ENCODE measurements around the gene CASQ1. TPM values are rescaled to one million over a fixed set of nuclear protein-coding genes. Genes with fewer than 3 reads are reported as not detected.

The CASQ1 gene
- total RNA-seq (2014; rRNA removed) = not detected in 2 replicates
- polyA plus RNA-seq (2012) = 0.15 TPM

GRCh38 chr1:160189649-160190625 lies at the start of gene CASQ1:
TSS of gene CASQ1 (plus strand) at chr1:160190575. CDS start at chr1:160190752, 177 bp downstream.
- DNase-seq (ENCODE audit: low read depth) = no peak

- no peak for DNase-seq (ENCODE audit: low read depth)
Measured at GRCh38 chr1:160143695-160144094, 46.7 kb upstream of the CASQ1 start.

GRCh38 chr1:160144921-160145320 lies 45.5 kb upstream of the CASQ1 start:
- no peak for DNase-seq (ENCODE audit: low read depth)

GRCh38 chr1:160146107-160146506 lies 44.3 kb upstream of the CASQ1 start:
- no peak for DNase-seq (ENCODE audit: low read depth)

GRCh38 chr1:160148121-160148520 lies 42.3 kb upstream of the CASQ1 start:
- DNase-seq (ENCODE audit: low read depth) = no peak

GRCh38 chr1:160149233-160149632 lies 41.1 kb upstream of the CASQ1 start:
- no peak for DNase-seq (ENCODE audit: low read depth)

- peak; percentile 41 for DNase-seq (ENCODE audit: low read depth)
Measured at GRCh38 chr1:160149716-160150115, 40.7 kb upstream of the CASQ1 start.

- DNase-seq (ENCODE audit: low read depth) = no peak
Measured at GRCh38 chr1:160151303-160151702, 39.1 kb upstream of the CASQ1 start, which contains the start of gene ATP1A4. TSS of gene ATP1A4 (plus strand) at chr1:160151603. CDS start at chr1:160152041, 438 bp downstream.

GRCh38 chr1:160154790-160155189 lies 35.6 kb upstream of the CASQ1 start:
- DNase-seq (ENCODE audit: low read depth) = no peak

GRCh38 chr1:160156361-160156760 lies 34.0 kb upstream of the CASQ1 start:
- DNase-seq (ENCODE audit: low read depth) = no peak

GRCh38 chr1:160157174-160157573 lies 33.2 kb upstream of the CASQ1 start:
- DNase-seq (ENCODE audit: low read depth) = no peak

- peak; percentile 73 for DNase-seq (ENCODE audit: low read depth)
Measured at GRCh38 chr1:160158031-160158430, 32.3 kb upstream of the CASQ1 start.

GRCh38 chr1:160158534-160158933 lies 31.8 kb upstream of the CASQ1 start:
- DNase-seq (ENCODE audit: low read depth) = no peak

- peak; percentile 40 for DNase-seq (ENCODE audit: low read depth)
Measured at GRCh38 chr1:160159846-160160245, 30.5 kb upstream of the CASQ1 start.

- DNase-seq (ENCODE audit: low read depth) = peak; percentile 33
Measured at GRCh38 chr1:160161965-160162705, 28.2 kb upstream of the CASQ1 start.

GRCh38 chr1:160162931-160163330 lies 27.4 kb upstream of the CASQ1 start:
- no peak for DNase-seq (ENCODE audit: low read depth)

- peak; percentile 34 for DNase-seq (ENCODE audit: low read depth)
Measured at GRCh38 chr1:160163615-160164014, 26.8 kb upstream of the CASQ1 start.

GRCh38 chr1:160164121-160164520 lies 26.3 kb upstream of the CASQ1 start:
- DNase-seq (ENCODE audit: low read depth) = no peak

GRCh38 chr1:160166166-160166868 lies 24.1 kb upstream of the CASQ1 start:
- DNase-seq (ENCODE audit: low read depth) = no peak

GRCh38 chr1:160167056-160167455 lies 23.3 kb upstream of the CASQ1 start:
- DNase-seq (ENCODE audit: low read depth) = no peak

GRCh38 chr1:160167580-160167979 lies 22.8 kb upstream of the CASQ1 start:
- DNase-seq (ENCODE audit: low read depth) = peak; percentile 85

GRCh38 chr1:160168016-160168415 lies 22.4 kb upstream of the CASQ1 start:
- no peak for DNase-seq (ENCODE audit: low read depth)
